GM12878 (cell line): ENCODE data around the gene KDM8.

ENCODE experiments used
- POLR2AphosphoS2 ChIP-seq: IDR thresholded peaks from 2 replicates; pipeline ENCODE4 v1.6.1; 2011; ENCODE audit warnings: low read depth, mild to moderate bottlenecking, low read length, improper control_type of control experiment, moderate library complexity
- TF ChIP-seq, protein P1 (sequence below), 3 experiments: IDR thresholded peaks in 2 of 3; conservative IDR thresholded peaks in 1 of 3; 2 replicates each; pipeline ENCODE4 v1.5.1; 2011; ENCODE audit warnings: low read depth in 3 of 3, low read length in 3 of 3, mild to moderate bottlenecking in 3 of 3, control low read depth in 2 of 3, moderate library complexity in 2 of 3, inconsistent platforms in 1 of 3, mixed read lengths in 1 of 3; ENCODE audit not compliant: control insufficient read depth in 2 of 3, insufficient read depth in 1 of 3; ENCODE audit errors: extremely low read depth in 1 of 3

- TF ChIP-seq, protein P1, sequence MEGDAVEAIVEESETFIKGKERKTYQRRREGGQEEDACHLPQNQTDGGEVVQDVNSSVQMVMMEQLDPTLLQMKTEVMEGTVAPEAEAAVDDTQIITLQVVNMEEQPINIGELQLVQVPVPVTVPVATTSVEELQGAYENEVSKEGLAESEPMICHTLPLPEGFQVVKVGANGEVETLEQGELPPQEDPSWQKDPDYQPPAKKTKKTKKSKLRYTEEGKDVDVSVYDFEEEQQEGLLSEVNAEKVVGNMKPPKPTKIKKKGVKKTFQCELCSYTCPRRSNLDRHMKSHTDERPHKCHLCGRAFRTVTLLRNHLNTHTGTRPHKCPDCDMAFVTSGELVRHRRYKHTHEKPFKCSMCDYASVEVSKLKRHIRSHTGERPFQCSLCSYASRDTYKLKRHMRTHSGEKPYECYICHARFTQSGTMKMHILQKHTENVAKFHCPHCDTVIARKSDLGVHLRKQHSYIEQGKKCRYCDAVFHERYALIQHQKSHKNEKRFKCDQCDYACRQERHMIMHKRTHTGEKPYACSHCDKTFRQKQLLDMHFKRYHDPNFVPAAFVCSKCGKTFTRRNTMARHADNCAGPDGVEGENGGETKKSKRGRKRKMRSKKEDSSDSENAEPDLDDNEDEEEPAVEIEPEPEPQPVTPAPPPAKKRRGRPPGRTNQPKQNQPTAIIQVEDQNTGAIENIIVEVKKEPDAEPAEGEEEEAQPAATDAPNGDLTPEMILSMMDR (IDR thresholded peaks at IDR 0.05 in 2 of 3, conservative IDR thresholded peaks at IDR 0.05 in 1 of 3; ENCODE audit: control insufficient read depth in 2 of 3, extremely low read depth in 1 of 3, insufficient read depth in 1 of 3, low read depth in 3 of 3, low read length in 3 of 3), result no peak
- no peak for TF ChIP-seq POLR2AphosphoS2
These were observed 24.7 kb downstream of the KDM8 start for GRCh38 chr16:27228045-27228444.
